Testis (tissue), 2 donors: ENCODE measurements around the gene ARHGEF40.

Source experiments
- CTCF ChIP-seq, 3 experiments: fragments of 450-650 bp in 2 of 3; fragments of 200-600 bp in 1 of 3; sonication (generic) in 1 of 3; IDR thresholded peaks; one replicate each; pipeline ENCODE4 v1.5.1; 2016 to 2019; ENCODE audit warnings: antibody characterized with exemption in 3 of 3, mild to moderate bottlenecking in 2 of 3, moderate library complexity in 1 of 3
- POLR2A ChIP-seq: fragments of 450-650 bp; IDR thresholded peaks from one replicate; pipeline ENCODE4 v1.6.1; 2017; ENCODE audit warnings: antibody characterized with exemption, mild to moderate bottlenecking, moderate library complexity

- TF ChIP-seq CTCF (IDR thresholded peaks at IDR 0.05) = no peak
- no peak for TF ChIP-seq POLR2A
These were observed 9.3 kb upstream of the ARHGEF40 start for GRCh38 chr14:21060614-21061346.
